Keratinocyte (primary cell): ENCODE results near the gene RIF1. TPM values are rescaled to one million over a fixed set of nuclear protein-coding genes. Genes with fewer than 3 reads are reported as not detected.

Experiments used
- DNase-seq: peaks from one replicate; pipeline ENCODE4 v3.0.0-alpha.2; 2011; ENCODE audit warnings: low read depth, missing footprints, low spot score
- FAIRE-seq: peaks from 2 replicates; lab custom pipeline; 2011; peaks lifted over from hg19 to GRCh38; lab: Jason Lieb, UNC
- H2AFZ ChIP-seq: 2 replicates; pipeline ENCODE4 v1.6.0; 2012; ENCODE audit warnings: low read length, control low read depth, inconsistent platforms; ENCODE audit not compliant: control insufficient read depth
- H3K27ac ChIP-seq: 2 replicates; pipeline ENCODE4 v1.5.1; 2011; ENCODE audit warnings: low read length; ENCODE audit not compliant: control insufficient read depth, insufficient read depth
- H3K27me3 ChIP-seq: 3 replicates; pipeline ENCODE4 v1.6.0; 2011; ENCODE audit warnings: low read length; ENCODE audit not compliant: control insufficient read depth, insufficient read depth; ENCODE audit errors: extremely low read depth
- H3K36me3 ChIP-seq, 2 experiments: 2 replicates in 1 of 2; 3 replicates in 1 of 2; pipeline ENCODE4 v1.5.1; 2011; ENCODE audit warnings: low read length in 2 of 2, mild to moderate bottlenecking in 1 of 2; ENCODE audit not compliant: control insufficient read depth in 2 of 2, insufficient read depth in 2 of 2; ENCODE audit errors: extremely low read depth in 1 of 2
- H3K4me1 ChIP-seq: 3 replicates; pipeline ENCODE4 v1.5.1; 2011; ENCODE audit warnings: low read length; ENCODE audit not compliant: control insufficient read depth, insufficient read depth; ENCODE audit errors: extremely low read depth
- H3K4me2 ChIP-seq: 3 replicates; pipeline ENCODE4 v1.6.0; 2011; ENCODE audit warnings: low read depth, low read length; ENCODE audit not compliant: control insufficient read depth, insufficient read depth; ENCODE audit errors: extremely low read depth
- H3K4me3 ChIP-seq, 3 experiments: fragments of 200-600 bp in 1 of 3; sonication (generic) in 1 of 3; 2 replicates in 2 of 3; 3 replicates in 1 of 3; pipeline ENCODE4 v1.5.1; 2011 to 2016; ENCODE audit warnings: low read length in 3 of 3, mild to moderate bottlenecking in 3 of 3, control low read depth in 2 of 3, inconsistent platforms in 1 of 3, low read depth in 1 of 3, mixed read lengths in 1 of 3, mixed run types in 1 of 3, moderate library complexity in 1 of 3; ENCODE audit not compliant: control insufficient read depth in 2 of 3, insufficient read depth in 2 of 3; ENCODE audit errors: extremely low read depth in 1 of 3
- H3K79me2 ChIP-seq: 2 replicates; pipeline ENCODE4 v1.6.0; 2012; ENCODE audit warnings: low read length; ENCODE audit not compliant: control insufficient read depth, insufficient read depth
- H3K9ac ChIP-seq: 3 replicates; pipeline ENCODE4 v1.6.0; 2011; ENCODE audit warnings: low read length; ENCODE audit not compliant: control insufficient read depth, insufficient read depth; ENCODE audit errors: extremely low read depth
- H3K9me1 ChIP-seq: 3 replicates; pipeline ENCODE4 v1.6.0; 2011; ENCODE audit warnings: low read length; ENCODE audit not compliant: control insufficient read depth, insufficient read depth; ENCODE audit errors: extremely low read depth
- H3K9me3 ChIP-seq: 2 replicates; pipeline ENCODE4 v1.5.1; 2012; ENCODE audit warnings: low read depth, low read length; ENCODE audit not compliant: control insufficient read depth
- H4K20me1 ChIP-seq: 3 replicates; pipeline ENCODE4 v1.6.0; 2011; ENCODE audit warnings: low read length; ENCODE audit not compliant: control insufficient read depth, insufficient read depth; ENCODE audit errors: extremely low read depth
- CTCF ChIP-seq, 3 experiments: IDR thresholded peaks in 1 of 3; conservative IDR thresholded peaks in 1 of 3; optimal IDR thresholded peaks in 1 of 3; 2 replicates in 2 of 3; 3 replicates in 1 of 3; pipeline versions ENCODE3 to v1.5.1; 2011; ENCODE audit warnings: low read length in 3 of 3, mild to moderate bottlenecking in 3 of 3, moderate library complexity in 2 of 3, control low read depth in 1 of 3, inconsistent platforms in 1 of 3; ENCODE audit not compliant: insufficient read depth in 2 of 3; ENCODE audit errors: extremely low read depth in 1 of 3
- EZH2 ChIP-seq: IDR thresholded peaks from one replicate; pipeline ENCODE4 v1.6.1; 2012; ENCODE audit warnings: inconsistent platforms, mild to moderate bottlenecking, low read length, moderate library complexity
- dilution Hi-C: fragments of 300-500 bp; cut with MboI; formaldehyde crosslinking; loops from one replicate; pipeline ENCODE4 v1.7.0; 2020; ENCODE audit warnings: low sequenced_read_pairs; ENCODE audit not compliant: extremely low pct_ligation_motif_present
- polyA plus RNA-seq, 5 experiments: library from polyadenylated mRNA; depleted of rRNA in 3 of 5; stranded (reverse) in 3 of 5; stranded (forward) in 1 of 5; unstranded in 1 of 5; fragments of >200 nt; gene quantifications; 1 replicate in 1 of 5; 2 replicates in 3 of 5; 3 replicates in 1 of 5; pipeline versions ENCODE4 v1.2.1 to v1.2.3, GENCODE V29; 2011 to 2012; ENCODE audit warnings: missing spikeins in 2 of 5, low read depth in 1 of 5, low replicate concordance in 1 of 5

Gene RIF1
- polyA plus RNA-seq, 1 donor (not counting 4 experiments of a cell fraction or from before 2014, with no cell fraction given) = 11.5 TPM

- H3K27me3 ChIP-seq = no peaks in the 10 kb centered on the region
Observed at GRCh38 chr2:151472966-151473365, 63.3 kb downstream of the RIF1 start.

GRCh38 chr2:151475071-151475470 lies 65.4 kb downstream of the RIF1 start:
- Histone ChIP-seq H3K79me2 (no peaks in the 10 kb centered on the region), H3K27me3 (no peaks in the 10 kb centered on the region), H2AFZ (no peak overlapping the region), H3K36me3 (peaks cover 4 to 10% of the 10 kb centered on the region in 2 experiments), H3K9me3 (no peaks in the 10 kb centered on the region), H4K20me1 (no peaks in the 10 kb centered on the region), H3K4me2 (no peak overlapping the region), H3K9me1 (no peaks in the 10 kb centered on the region), H3K4me1 (no peaks in the 10 kb centered on the region), H3K27ac (no peak overlapping the region), H3K9ac (no peak overlapping the region), H3K4me3 (no peak overlapping the region)
- dilution Hi-C loops = no loop called here
- TF ChIP-seq CTCF (optimal IDR thresholded peaks at IDR 0.05 in 1 of 3, IDR thresholded peaks at IDR 0.05 in 1 of 3, conservative IDR thresholded peaks at IDR 0.05 in 1 of 3; ENCODE audit: extremely low read depth in 1 of 3, insufficient read depth in 2 of 3, low read length in 3 of 3) (no peak), EZH2 (no peak)
- FAIRE-seq = no peak
- no peak for DNase-seq

More at GRCh38 chr2:151472966-151473365, 63.3 kb downstream of the RIF1 start:
- Histone ChIP-seq H3K9me3 (no peaks in the 10 kb centered on the region), H3K79me2 (no peaks in the 10 kb centered on the region), H3K27ac (no peak overlapping the region), H3K4me3 (no peak overlapping the region), H3K9ac (no peak overlapping the region), H3K4me2 (no peak overlapping the region), H2AFZ (no peak overlapping the region), H4K20me1 (no peaks in the 10 kb centered on the region), H3K4me1 (no peaks in the 10 kb centered on the region), H3K36me3 (peaks cover 8 to 20% of the 10 kb centered on the region in 2 experiments), H3K9me1 (no peaks in the 10 kb centered on the region)
- TF ChIP-seq CTCF (optimal IDR thresholded peaks at IDR 0.05 in 1 of 3, IDR thresholded peaks at IDR 0.05 in 1 of 3, conservative IDR thresholded peaks at IDR 0.05 in 1 of 3; ENCODE audit: extremely low read depth in 1 of 3, insufficient read depth in 2 of 3, low read length in 3 of 3) (no peak), EZH2 (no peak)
- DNase-seq (no peak), FAIRE-seq (no peak)
- dilution Hi-C loops = no loop called here
